Epithelial cell of proximal tubule (primary cell): ENCODE measurements around the gene POLR1G. TPM values are rescaled to one million over a fixed set of nuclear protein-coding genes. Genes with fewer than 3 reads are reported as not detected.

Source experiments
- DNase-seq: peaks from one replicate; pipeline ENCODE4 v3.0.0-alpha.2; 2011; ENCODE audit warnings: low read depth
- H3K4me3 ChIP-seq: 2 replicates; pipeline ENCODE4 v1.5.1; 2011; ENCODE audit warnings: low read depth, mild to moderate bottlenecking, low read length
- CTCF ChIP-seq: conservative IDR thresholded peaks from 2 replicates; pipeline ENCODE4 v1.5.1; 2012; ENCODE audit warnings: low read depth, mild to moderate bottlenecking, low read length
- total RNA-seq: library from RNA; depleted of rRNA; stranded (reverse); fragments of >200 nt; gene quantifications from 2 replicates; pipeline ENCODE4 v1.2.3, GENCODE V29; 2015

Gene POLR1G
- total RNA-seq, 1 donor from 2014 or later: 14.5 TPM

GRCh38 chr19:45400192-45400591, 6.3 kb upstream of the POLR1G start:
- no peak for TF ChIP-seq CTCF
- DNase-seq: no peak
- H3K4me3 ChIP-seq: no peak overlapping the region

GRCh38 chr19:45401815-45402214, 4.6 kb upstream of the POLR1G start:
- TF ChIP-seq CTCF: no peak
- no peak for DNase-seq
- H3K4me3 ChIP-seq: no peak overlapping the region

GRCh38 chr19:45402298-45403061, 4.0 kb upstream of the POLR1G start:
- no peak for DNase-seq
- peak; percentile 37 for TF ChIP-seq CTCF
- H3K4me3 ChIP-seq: peak overlapping the region; percentile 23

GRCh38 chr19:45403272-45403671, 3.2 kb upstream of the POLR1G start:
- no peak for TF ChIP-seq CTCF
- DNase-seq: no peak
- peak overlapping the region; percentile 83 for H3K4me3 ChIP-seq

- no peak for DNase-seq
- H3K4me3 ChIP-seq: peak overlapping the region; percentile 83
- TF ChIP-seq CTCF: peak; percentile 78
Measured at GRCh38 chr19:45403781-45404556, 2.5 kb upstream of the POLR1G start.

GRCh38 chr19:45404557-45405434, 1.6 kb upstream of the POLR1G start, which contains the start of gene PPP1R13L:
TSS of gene PPP1R13L (minus strand) at chr19:45405069. CDS start at chr19:45398318, 6,751 bp downstream.
- no peak for TF ChIP-seq CTCF
- DNase-seq: peak; percentile 46
- H3K4me3 ChIP-seq: peak within 1 kb of the TSS; percentile 83
